ENCODE results near the gene PBRM1.

GRCh38 chr3:52524258-52524751, 161.4 kb downstream of the PBRM1 start:
- no peak for TF ChIP-seq CREB1 (IDR thresholded peaks at IDR 0.05; ENCODE audit: low read depth)
- TF ChIP-seq ZBTB7A (IDR thresholded peaks at IDR 0.05; ENCODE audit: low read depth): no peak
- TF ChIP-seq EP300 (IDR thresholded peaks at IDR 0.05; ENCODE audit: borderline replicate concordance): no peak
- no peak for TF ChIP-seq TEAD4 (IDR thresholded peaks at IDR 0.05)
